ENCODE data around the gene TSHZ3.

- no peak for TF ChIP-seq CTCF (IDR thresholded peaks at IDR 0.05)
- TF ChIP-seq EP300 (IDR thresholded peaks at IDR 0.05) = no peak
- TF ChIP-seq POLR2A (IDR thresholded peaks at IDR 0.05) = no peak
- no peak for TF ChIP-seq POLR2AphosphoS5 (IDR thresholded peaks at IDR 0.05)
Observed at GRCh38 chr19:31249217-31249616, 100.0 kb downstream of the TSHZ3 start.

All from suprapubic skin (tissue), 4 donors.